B cell (primary cell): ENCODE data around the gene NUP54. TPM values are rescaled to one million over a fixed set of nuclear protein-coding genes. Genes with fewer than 3 reads are reported as not detected.
A peak's percentile ranks its signal among the peaks of the same experiment; 100 is the strongest.

ENCODE experiments used
- ATAC-seq: fragments of 200-7000 bp; cut with Tn5 transposase; one replicate; pipeline ENCODE4 v1.10.0; 2021; ENCODE audit warnings: low read depth, mild to moderate bottlenecking, moderate number of reproducible peaks, moderate library complexity
- CTCF ChIA-PET: fragments of 350-600 bp; sonication (Branson Sonifier 250); formaldehyde crosslinking; loops from one replicate; lab custom pipeline; 2021; ENCODE audit warnings: antibody characterized with exemption, inconsistent platforms; lab: Charles Lee
- POLR2A ChIA-PET: fragments of 350-600 bp; sonication (Branson Sonifier 250); formaldehyde crosslinking; loops from one replicate; lab custom pipeline; 2021; ENCODE audit warnings: antibody characterized with exemption; lab: Charles Lee
- DNase-seq: peaks from one replicate; pipeline ENCODE4 v3.0.0; 2013
- H2AFZ ChIP-seq: 2 replicates; pipeline ENCODE4 v1.6.1; 2012; ENCODE audit warnings: mild to moderate bottlenecking, low read depth, low read length; ENCODE audit not compliant: insufficient read depth, poor library complexity, severe bottlenecking
- H3K27ac ChIP-seq, 2 donors: 1 replicate in 1 of 2; 2 replicates in 1 of 2; pipeline ENCODE4 v1.5.1; 2012 to 2013; ENCODE audit warnings: low read length in 2 of 2, mild to moderate bottlenecking in 2 of 2, moderate library complexity in 1 of 2
- H3K27me3 ChIP-seq, 4 experiments: fragments of 200-600 bp in 1 of 4; sonication (generic) in 1 of 4; replicated peaks in 1 of 4; 1 replicate in 2 of 4; 2 replicates in 2 of 4; pipeline versions ENCODE4 v1.6.1 to v1.7.0; 2013 to 2016; ENCODE audit warnings: low read length in 3 of 4, mild to moderate bottlenecking in 2 of 4, mixed read lengths in 1 of 4, moderate library complexity in 1 of 4; ENCODE audit not compliant: insufficient read depth in 4 of 4, control insufficient read depth in 3 of 4; ENCODE audit errors: control extremely low read depth in 1 of 4
- H3K36me3 ChIP-seq, 2 experiments: replicated peaks in 1 of 2; 1 replicate in 1 of 2; 2 replicates in 1 of 2; pipeline versions ENCODE4 v1.6.1 to v1.7.1; 2013; ENCODE audit warnings: low read length in 1 of 2; ENCODE audit not compliant: insufficient read depth in 2 of 2, control insufficient read depth in 1 of 2; ENCODE audit errors: control extremely low read depth in 1 of 2, extremely low read depth in 1 of 2
- H3K4me1 ChIP-seq, 2 donors: fragments of 200-600 bp in 1 of 2; sonication (generic) in 1 of 2; 1 replicate in 1 of 2; 2 replicates in 1 of 2; pipeline versions ENCODE4 v1.5.1 to v1.6.1; 2013 to 2017; ENCODE audit warnings: low read length in 2 of 2; ENCODE audit not compliant: control insufficient read depth in 2 of 2, insufficient read depth in 2 of 2
- H3K4me2 ChIP-seq: replicated peaks from 2 replicates; pipeline ENCODE3; 2012; ENCODE audit warnings: mild to moderate bottlenecking, low read depth, low read length; ENCODE audit not compliant: poor library complexity, severe bottlenecking
- H3K4me3 ChIP-seq, 5 experiments: fragments of 200-600 bp in 1 of 5; sonication (generic) in 1 of 5; 1 replicate in 3 of 5; 2 replicates in 2 of 5; pipeline versions ENCODE4 v1.5.1 to v1.7.0; 2011 to 2016; ENCODE audit warnings: low read length in 4 of 5, mild to moderate bottlenecking in 4 of 5, low read depth in 2 of 5, control low read depth in 1 of 5, moderate library complexity in 1 of 5; ENCODE audit not compliant: insufficient read depth in 1 of 5; ENCODE audit errors: control extremely low read depth in 1 of 5, extremely low read depth in 1 of 5
- H3K79me2 ChIP-seq: fragments of 200-600 bp; sonication (generic); one replicate; pipeline ENCODE4 v1.6.0; 2016; ENCODE audit warnings: low read length; ENCODE audit not compliant: control insufficient read depth, insufficient read depth
- H3K9ac ChIP-seq: fragments of 200-600 bp; sonication (generic); 2 replicates; pipeline ENCODE4 v1.6.1; 2017; ENCODE audit warnings: mild to moderate bottlenecking, low read length, moderate library complexity
- H3K9me3 ChIP-seq, 3 donors: one replicate each; pipeline versions ENCODE4 v1.6.1 to v1.7.1; 2013; ENCODE audit warnings: low read length in 2 of 3; ENCODE audit not compliant: control insufficient read depth in 2 of 3, insufficient read depth in 1 of 3; ENCODE audit errors: control extremely low read depth in 1 of 3
- H4K20me1 ChIP-seq: 2 replicates; pipeline ENCODE4 v1.6.0; 2012; ENCODE audit warnings: mild to moderate bottlenecking, low read length; ENCODE audit not compliant: insufficient read depth, control insufficient read depth, poor library complexity, severe bottlenecking
- H3K27ac Mint-ChIP-seq: one replicate; pipeline ENCODE4 v1.8.0; 2021; ENCODE audit warnings: mixed read lengths
- H3K27me3 Mint-ChIP-seq: one replicate; pipeline ENCODE4 v1.8.0; 2021; ENCODE audit warnings: mixed read lengths
- H3K4me1 Mint-ChIP-seq: one replicate; pipeline ENCODE4 v1.8.0; 2021; ENCODE audit warnings: mixed read lengths
- H3K4me3 Mint-ChIP-seq: one replicate; pipeline ENCODE4 v1.8.0; 2021; ENCODE audit warnings: mixed read lengths
- H3K9me3 Mint-ChIP-seq: one replicate; pipeline ENCODE4 v1.8.0; 2022; ENCODE audit warnings: mixed read lengths; ENCODE audit not compliant: insufficient read depth
- CTCF ChIP-seq: fragments of 200-600 bp; IDR thresholded peaks from one replicate; pipeline ENCODE4 v1.8.0; 2022; ENCODE audit warnings: antibody characterized with exemption, mild to moderate bottlenecking
- EZH2 ChIP-seq: IDR thresholded peaks from 2 replicates; pipeline ENCODE4 v1.6.1; 2012; ENCODE audit warnings: borderline replicate concordance, low read depth, mild to moderate bottlenecking, moderate library complexity, low read length; ENCODE audit not compliant: insufficient read depth, poor library complexity, severe bottlenecking
- WGBS: methylation state at CpG from one replicate; pipeline ENCODE4 v1.1.5; 2013; ENCODE audit warnings: missing lambda C conversion rate; ENCODE audit not compliant: insufficient coverage; 5-methylcytosine and 5-hydroxymethylcytosine counted together
- intact Hi-C: fragments of 100-400 bp; cut with micrococcal nuclease; formaldehyde crosslinking; loops from one replicate; pipeline ENCODE4 v1.10.0; 2022
- polyA plus RNA-seq: library from polyadenylated mRNA; depleted of rRNA; stranded (reverse); fragments of >200 nt; gene quantifications from 2 replicates; pipeline ENCODE4 v1.2.3, GENCODE V29; 2012
- total RNA-seq, 2 donors: library from RNA; stranded (reverse); fragments of 120-200 nt in 1 of 2; gene quantifications; 1 replicate in 1 of 2; 2 replicates in 1 of 2; pipeline versions ENCODE4 v1.2.3 to v1.2.4, GENCODE V29; 2013 to 2022

NUP54 gene
- total and polyA plus RNA-seq, 2 donors (not counting 1 experiment from before 2014, with no cell fraction given): 17.4 to 71.4 TPM

- TF ChIP-seq CTCF (no peak), EZH2 (no peak)
- intact Hi-C loops: loop anchor here (1.0 to 5.0 kb wide), 6 partner anchors 67 to 1010 kb away; partner anchors contain the start of genes CCNG2, CCNI and SDAD1
- Histone ChIP-seq H3K9me3 (no peaks in the 10 kb centered on the region), H3K9ac (peak overlapping the region; percentile 99), H3K4me3 (peak overlapping the region; percentile 71 to 98 (median 97)), H2AFZ (peak overlapping the region; percentile 95), H3K36me3 (peaks cover 1 to 3% of the 10 kb centered on the region in 2 experiments), H4K20me1 (peaks cover 22% of the 10 kb centered on the region), H3K27ac (peak overlapping the region; percentile 77 to 91), H3K79me2 (peaks cover 60% of the 10 kb centered on the region), H3K27me3 (no peaks in the 10 kb centered on the region), H3K4me2 (peak overlapping the region; percentile 88), H3K4me1 (peaks cover 22 to 28% of the 10 kb centered on the region in 2 donors)
- peak overlapping the region; percentile 89 for H3K27ac Mint-ChIP-seq
- ATAC-seq (peak; percentile 10), DNase-seq (peak; percentile 5)
- peak overlapping the region; percentile 98 for H3K4me3 Mint-ChIP-seq
- CTCF ChIA-PET: interaction anchor here (1.7 kb wide), 1 partner anchor 152 kb away, joined by 8 read pairs; no protein-coding TSS in a partner anchor
- 2% methylated on average over 23 of the region's 31 CpGs for WGBS
- H3K27me3 Mint-ChIP-seq: no peaks in the 10 kb centered on the region
- peaks cover 35% of the 10 kb centered on the region for H3K4me1 Mint-ChIP-seq
- no peaks in the 10 kb centered on the region for H3K9me3 Mint-ChIP-seq
- POLR2A ChIA-PET: interaction anchor here (1.0 to 1.4 kb wide), 2 partner anchors 66 to 157 kb away, joined by 3 to 5 read pairs; partner anchors contain the start of genes SCARB2 and SDAD1
Measured at GRCh38 chr4:76147454-76148141, 599 bp downstream of the NUP54 start.

GRCh38 chr4:76144546-76144945 is 3.7 kb downstream of the NUP54 start:
- Histone ChIP-seq H3K4me1 (peaks cover 22 to 28% of the 10 kb centered on the region in 2 donors), H3K79me2 (peaks cover 84% of the 10 kb centered on the region), H4K20me1 (peaks cover 22% of the 10 kb centered on the region), H3K27ac (no peak overlapping the region), H3K4me2 (no peak overlapping the region), H3K36me3 (peaks cover 1 to 23% of the 10 kb centered on the region in 2 experiments), H3K9me3 (no peaks in the 10 kb centered on the region), H2AFZ (no peak overlapping the region), H3K27me3 (no peaks in the 10 kb centered on the region), H3K4me3 (no peak overlapping the region), H3K9ac (no peak overlapping the region)
- no peak for TF ChIP-seq CTCF
- TF ChIP-seq EZH2: no peak
- H3K27me3 Mint-ChIP-seq: no peaks in the 10 kb centered on the region
- DNase-seq (no peak), ATAC-seq (no peak)
- H3K4me1 Mint-ChIP-seq: peaks cover 34% of the 10 kb centered on the region
- CTCF ChIA-PET: no interaction called here
- intact Hi-C loops: no loop called here
- H3K9me3 Mint-ChIP-seq: no peaks in the 10 kb centered on the region
- H3K4me3 Mint-ChIP-seq: no peak overlapping the region
- POLR2A ChIA-PET: interaction anchor here (1.1 kb wide), 1 partner anchor 35 kb away, joined by 10 read pairs; no protein-coding TSS in a partner anchor
- H3K27ac Mint-ChIP-seq: no peak overlapping the region
